IMR-90 (cell line): Measurements from ENCODE around the gene ADRA2A. TPM values are rescaled to one million over a fixed set of nuclear protein-coding genes. Genes with fewer than 3 reads are reported as not detected.

ENCODE experiments used
- ATAC-seq: fragments of 200-7000 bp; cut with Tn5 transposase; 2 replicates; pipeline ENCODE4 v1.9.1; 2020; ENCODE audit warnings: low read depth, mild to moderate bottlenecking, moderate library complexity
- BruUV-seq: library from RNA; stranded (reverse); fragments of 400-500 nt; replicated peaks from 2 replicates; lab custom pipeline; 2021; lab: Mats Ljungman, UMichigan
- CTCF ChIA-PET: fragments of 300-600 bp; formaldehyde crosslinking; extraction: SDS; loops from one replicate; lab custom pipeline; 2021; ENCODE audit warnings: antibody characterized with exemption; lab: Yijun Ruan, JAX
- POLR2A ChIA-PET: fragments of 300-600 bp; sonication (Branson Sonifier 250); formaldehyde crosslinking; loops from one replicate; lab custom pipeline; 2022; ENCODE audit warnings: antibody characterized with exemption; ENCODE audit not compliant: unreplicated experiment; lab: Charles Lee
- DNase-seq: peaks from one replicate; pipeline ENCODE4 v3.0.0; 2013
- H2AFZ ChIP-seq: replicated peaks from 2 replicates; pipeline ENCODE3; 2013; ENCODE audit warnings: low read length, mild to moderate bottlenecking; ENCODE audit not compliant: poor library complexity
- H2AK5ac ChIP-seq: 2 replicates; pipeline ENCODE4 v1.6.1; 2013; ENCODE audit warnings: low read depth, low read length, inconsistent platforms
- H2AK9ac ChIP-seq: replicated peaks from 2 replicates; pipeline ENCODE3; 2013; ENCODE audit warnings: mild to moderate bottlenecking, low read depth, low read length, moderate library complexity; ENCODE audit not compliant: poor library complexity
- H2BK120ac ChIP-seq: 2 replicates; pipeline ENCODE4 v1.6.1; 2013; ENCODE audit warnings: low read depth, low read length, inconsistent platforms
- H2BK15ac ChIP-seq: 3 replicates; pipeline ENCODE4 v1.6.1; 2013; ENCODE audit warnings: low read depth, low read length, inconsistent platforms
- H2BK20ac ChIP-seq: 2 replicates; pipeline ENCODE4 v1.6.1; 2013; ENCODE audit warnings: low read depth, mild to moderate bottlenecking, inconsistent platforms, low read length, moderate library complexity
- H2BK5ac ChIP-seq: 2 replicates; pipeline ENCODE4 v1.6.1; 2013; ENCODE audit warnings: mild to moderate bottlenecking, low read depth, low read length, inconsistent platforms; ENCODE audit not compliant: poor library complexity, severe bottlenecking
- H3K14ac ChIP-seq: replicated peaks from 2 replicates; pipeline ENCODE4 v1.6.1; 2013; ENCODE audit warnings: low read depth, low read length, inconsistent platforms
- H3K18ac ChIP-seq: 2 replicates; pipeline ENCODE4 v1.6.1; 2013; ENCODE audit warnings: low read depth, low read length, control low read depth
- H3K23ac ChIP-seq: 2 replicates; pipeline ENCODE4 v1.6.1; 2013; ENCODE audit warnings: low read depth, low read length, inconsistent platforms
- H3K27ac ChIP-seq: 2 replicates; pipeline ENCODE4 v1.5.1; 2013; ENCODE audit warnings: mild to moderate bottlenecking, control low read depth, low read length; ENCODE audit not compliant: insufficient read depth
- H3K27me3 ChIP-seq: 2 replicates; pipeline ENCODE4 v1.6.1; 2013; ENCODE audit warnings: low read length; ENCODE audit not compliant: control insufficient read depth, insufficient read depth
- H3K36me3 ChIP-seq: 2 replicates; pipeline ENCODE4 v1.6.1; 2013; ENCODE audit warnings: low read length, mixed read lengths; ENCODE audit not compliant: control insufficient read depth, insufficient read depth
- H3K4ac ChIP-seq: 2 replicates; pipeline ENCODE4 v1.6.1; 2013; ENCODE audit warnings: low read depth, low read length, inconsistent platforms
- H3K4me1 ChIP-seq: 2 replicates; pipeline ENCODE4 v1.6.1; 2013; ENCODE audit warnings: low read length, mixed read lengths; ENCODE audit not compliant: control insufficient read depth, insufficient read depth
- H3K4me2 ChIP-seq: 2 replicates; pipeline ENCODE4 v1.6.1; 2013; ENCODE audit warnings: low read depth, mild to moderate bottlenecking, control low read depth, low read length, moderate library complexity
- H3K4me3 ChIP-seq: 2 replicates; pipeline ENCODE4 v1.5.1; 2013; ENCODE audit warnings: low read depth, mild to moderate bottlenecking, control low read depth, low read length, moderate library complexity; ENCODE audit not compliant: insufficient read depth
- H3K56ac ChIP-seq: 2 replicates; pipeline ENCODE4 v1.6.1; 2013; ENCODE audit warnings: low read length, inconsistent platforms; ENCODE audit not compliant: insufficient read depth; ENCODE audit errors: extremely low read depth
- H3K79me1 ChIP-seq, 2 experiments: 2 replicates each; pipeline ENCODE4 v1.6.1; 2013; ENCODE audit warnings: low read length in 2 of 2, inconsistent platforms in 1 of 2, low read depth in 1 of 2
- H3K9ac ChIP-seq: 2 replicates; pipeline ENCODE4 v1.6.1; 2013; ENCODE audit warnings: low read depth, low read length, control low read depth
- H3K9me1 ChIP-seq: 2 replicates; pipeline ENCODE4 v1.6.1; 2013; ENCODE audit warnings: low read length, inconsistent platforms; ENCODE audit not compliant: insufficient read depth
- H3K9me3 ChIP-seq: 2 replicates; pipeline ENCODE4 v1.6.1; 2013; ENCODE audit warnings: low read length; ENCODE audit not compliant: control insufficient read depth, insufficient read depth
- H4K20me1 ChIP-seq: 2 replicates; pipeline ENCODE4 v1.6.1; 2013; ENCODE audit warnings: low read length, inconsistent platforms; ENCODE audit not compliant: insufficient read depth
- H4K5ac ChIP-seq: 2 replicates; pipeline ENCODE4 v1.6.1; 2013; ENCODE audit warnings: mild to moderate bottlenecking, low read depth, low read length, control low read depth
- H4K8ac ChIP-seq, 2 experiments: 2 replicates each; pipeline ENCODE4 v1.6.1; 2013; ENCODE audit warnings: low read depth in 2 of 2, low read length in 2 of 2, control low read depth in 1 of 2, inconsistent platforms in 1 of 2
- H4K91ac ChIP-seq: 2 replicates; pipeline ENCODE4 v1.6.1; 2013; ENCODE audit warnings: low read depth, low read length, inconsistent platforms; ENCODE audit not compliant: insufficient read depth
- BHLHE40 ChIP-seq: fragments of 150-350 bp; IDR thresholded peaks from 2 replicates; pipeline ENCODE4 v1.6.1; 2016; ENCODE audit warnings: mild to moderate bottlenecking, low read depth, low read length
- CEBPB ChIP-seq: IDR thresholded peaks from 2 replicates; pipeline ENCODE4 v1.6.1; 2012; ENCODE audit warnings: low read depth, low read length, improper control_type of control experiment
- CHD1 ChIP-seq: IDR thresholded peaks from 2 replicates; pipeline ENCODE4 v1.6.1; 2012; ENCODE audit warnings: low read depth, low read length, improper control_type of control experiment
- CTCF ChIP-seq: conservative IDR thresholded peaks from 2 replicates; pipeline ENCODE4 v1.5.1; 2012; ENCODE audit warnings: mild to moderate bottlenecking, low read depth, low read length, improper control_type of control experiment
- NFE2L2 ChIP-seq: fragments of 150-350 bp; IDR thresholded peaks from 2 replicates; pipeline ENCODE4 v1.6.1; 2016; ENCODE audit warnings: low read depth, mild to moderate bottlenecking, low read length
- POLR2A ChIP-seq: IDR thresholded peaks from 2 replicates; pipeline ENCODE4 v1.6.1; 2012; ENCODE audit warnings: mild to moderate bottlenecking, low read depth, low read length
- RCOR1 ChIP-seq: IDR thresholded peaks from 2 replicates; pipeline ENCODE4 v1.6.1; 2012; ENCODE audit warnings: mild to moderate bottlenecking, low read length, improper control_type of control experiment; ENCODE audit not compliant: insufficient replicate concordance
- SMC3 ChIP-seq: fragments of 150-350 bp; IDR thresholded peaks from 2 replicates; pipeline ENCODE4 v1.6.1; 2016; ENCODE audit warnings: low read depth, mild to moderate bottlenecking, antibody characterized with exemption, low read length, moderate library complexity
- WGBS, 2 experiments: methylation state at CpG; one replicate each; pipeline versions ENCODE4 v1.1.5 to v1.1.7; 2013; ENCODE audit warnings: missing lambda C conversion rate in 2 of 2; ENCODE audit not compliant: insufficient read length in 1 of 2; ENCODE audit errors: extremely low coverage in 2 of 2; 5-methylcytosine and 5-hydroxymethylcytosine counted together
- dilution Hi-C: fragments of 300-500 bp; cut with HindIII; formaldehyde crosslinking; loops from one replicate; pipeline ENCODE4 v1.14.3; 2018; ENCODE audit warnings: low sequenced_read_pairs; ENCODE audit not compliant: unreplicated experiment
- in situ Hi-C: fragments of 300-500 bp; cut with MboI; formaldehyde crosslinking; loops from 3 replicates; pipeline ENCODE4 v1.14.3; 2019; ENCODE audit warnings: low sequenced_read_pairs, inconsistent platforms, mixed read lengths
- intact Hi-C: fragments of 100-400 bp; cut with micrococcal nuclease; formaldehyde crosslinking; loops from 2 replicates; pipeline ENCODE4 v1.10.0; 2022
- polyA plus RNA-seq, 3 experiments: library from polyadenylated mRNA; depleted of rRNA; stranded (reverse); fragments of >200 nt; gene quantifications; 2 replicates each; pipeline ENCODE4 v1.2.3, GENCODE V29; 2012; ENCODE audit warnings: low replicate concordance in 1 of 3
- total RNA-seq: library from RNA; depleted of rRNA; stranded (reverse); fragments of >200 nt; gene quantifications from 2 replicates; pipeline ENCODE4 v1.2.3, GENCODE V29; 2012

ADRA2A gene
- total and polyA plus RNA-seq, 2 of the 4 experiments (the other 2 are of a cell fraction), result not detected

GRCh38 chr10:111079781-111080180, 3.0 kb downstream of the ADRA2A start:
- H2BK15ac ChIP-seq, result no peak overlapping the region
- H3K18ac ChIP-seq, result no peak overlapping the region
- BruUV-seq, result no TSS peak
- H3K4me3 ChIP-seq, result no peak overlapping the region
- DNase-seq (no peak), ATAC-seq (no peak)
- no peak overlapping the region for H3K4me2 ChIP-seq
- no peak overlapping the region for H3K9ac ChIP-seq
- H3K56ac ChIP-seq, result no peak overlapping the region
- H4K8ac ChIP-seq, result no peak overlapping the region
- no peaks in the 10 kb centered on the region for H3K79me1 ChIP-seq
- peaks cover 54% of the 10 kb centered on the region for H3K27me3 ChIP-seq
- in situ Hi-C loops (loop anchor here (25.0 kb wide), 1 partner anchor 1233 kb away; no protein-coding TSS in a partner anchor), dilution Hi-C loops (no loop called here), intact Hi-C loops (loop anchor here (10.0 kb wide), 1 partner anchor 515 kb away; no protein-coding TSS in a partner anchor)
- H3K4me1 ChIP-seq, result no peaks in the 10 kb centered on the region; the same call in 1 of the 2 replicates
- no peak overlapping the region for H4K5ac ChIP-seq
- WGBS, 2 experiments, result no CpG with 5 or more reads among the region's 5 CpGs
- no peak overlapping the region for H2AK9ac ChIP-seq
- no peaks in the 10 kb centered on the region for H3K36me3 ChIP-seq
- H4K20me1 ChIP-seq, result no peaks in the 10 kb centered on the region
- no peak overlapping the region for H3K27ac ChIP-seq
- H3K4ac ChIP-seq, result no peak overlapping the region
- H2BK5ac ChIP-seq, result no peak overlapping the region
- ChIA-PET CTCF (no interaction called here), POLR2A (no interaction called here)
- no peak overlapping the region for H2BK120ac ChIP-seq
- H3K9me1 ChIP-seq, result no peaks in the 10 kb centered on the region
- peaks cover 11% of the 10 kb centered on the region; the same call in 1 of the 2 replicates for H3K9me3 ChIP-seq
- no peak overlapping the region for H3K14ac ChIP-seq
- no peak overlapping the region for H2AFZ ChIP-seq
- no peak overlapping the region for H4K91ac ChIP-seq
- H2AK5ac ChIP-seq, result no peak overlapping the region
- no peak overlapping the region for H2BK20ac ChIP-seq
- TF ChIP-seq CHD1, result no peak
- TF ChIP-seq CTCF, result no peak
- TF ChIP-seq BHLHE40, result no peak
- TF ChIP-seq SMC3, result no peak
- no peak for TF ChIP-seq CEBPB
- no peak for TF ChIP-seq POLR2A
- TF ChIP-seq NFE2L2, result no peak
- TF ChIP-seq RCOR1, result no peak
- no peak overlapping the region for H3K23ac ChIP-seq
